Activated T-helper 1 cell treated with anti-CD3 and anti-CD28 coated beads, Interleukin-2, amount 50 U/mL, for 16 hours (primary cell): Measurements from ENCODE around the gene RSU1.

Experiments
- DNase-seq, 2 donors: peaks; one replicate each; pipeline ENCODE4 v3.0.0-alpha.2; 2020; ENCODE audit warnings: low read depth in 1 of 2, low spot score in 1 of 2

The RSU1 gene

GRCh38 chr10:16685551-16685950 lies 131.7 kb downstream of the RSU1 start:
- DNase-seq, result no peak

GRCh38 chr10:16681521-16681920 lies 135.7 kb downstream of the RSU1 start:
- no peak for DNase-seq

GRCh38 chr10:16679511-16679910 lies 137.7 kb downstream of the RSU1 start:
- DNase-seq, result no peak

- no peak for DNase-seq
Observed at GRCh38 chr10:16675334-16675733, 141.9 kb downstream of the RSU1 start.

GRCh38 chr10:16674147-16674703 lies 143.0 kb downstream of the RSU1 start:
- DNase-seq, result no peak

- DNase-seq, result no peak
Observed at GRCh38 chr10:16673443-16673842, 143.8 kb downstream of the RSU1 start.

GRCh38 chr10:16663444-16663843 lies 153.8 kb downstream of the RSU1 start:
- DNase-seq, result no peak

- no peak for DNase-seq
Observed at GRCh38 chr10:16662923-16663322, 154.3 kb downstream of the RSU1 start.

- no peak for DNase-seq
Observed at GRCh38 chr10:16656895-16657294, 160.3 kb downstream of the RSU1 start.

- DNase-seq, result no peak
Observed at GRCh38 chr10:16653224-16653623, 164.0 kb downstream of the RSU1 start.

GRCh38 chr10:16652154-16652553 lies 165.1 kb downstream of the RSU1 start:
- no peak for DNase-seq

- DNase-seq, result no peak
Observed at GRCh38 chr10:16649757-16650156, 167.5 kb downstream of the RSU1 start.

GRCh38 chr10:16648366-16648765 lies 168.9 kb downstream of the RSU1 start:
- no peak for DNase-seq

- DNase-seq, result no peak
Observed at GRCh38 chr10:16646181-16647059, 170.8 kb downstream of the RSU1 start.

- DNase-seq, result no peak
Observed at GRCh38 chr10:16644146-16644545, 173.1 kb downstream of the RSU1 start.

- DNase-seq, result no peak
Observed at GRCh38 chr10:16643502-16643901, 173.7 kb downstream of the RSU1 start.

- DNase-seq, result no peak
Observed at GRCh38 chr10:16640153-16640552, 177.1 kb downstream of the RSU1 start.

- DNase-seq, result no peak
Observed at GRCh38 chr10:16639471-16639870, 177.8 kb downstream of the RSU1 start.

GRCh38 chr10:16632996-16633395 lies 184.2 kb downstream of the RSU1 start:
- DNase-seq, result no peak

GRCh38 chr10:16626697-16627096 lies 190.5 kb downstream of the RSU1 start:
- DNase-seq, result no peak

- no peak for DNase-seq
Observed at GRCh38 chr10:16612981-16613355, 204.3 kb downstream of the RSU1 start.

GRCh38 chr10:16612115-16612980 lies 204.9 kb downstream of the RSU1 start:
- DNase-seq, result no peak
